Stimulated activated CD8-positive, alpha-beta memory T cell treated with anti-CD3 and anti-CD28 coated beads, Interleukin-4, amount 100 ng/mL, for 4 hours (primary cell): Measurements from ENCODE around the gene CRMP1.
"Not testable (repeated sequence)": the region's sequence is repeated elsewhere in the genome, so short reads cannot be mapped to it uniquely, and the experiment has no call there.

ENCODE experiments used
- DNase-seq, 2 donors: peaks; one replicate each; pipeline ENCODE4 v3.0.0-alpha.2; 2020; ENCODE audit warnings: low read depth in 2 of 2, low spot score in 1 of 2

Gene CRMP1

GRCh38 chr4:5858020-5858769 is 34.7 kb downstream of the CRMP1 start:
- DNase-seq, result no peak

GRCh38 chr4:5857199-5857598 is 35.7 kb downstream of the CRMP1 start:
- no peak for DNase-seq

GRCh38 chr4:5856362-5856761 is 36.5 kb downstream of the CRMP1 start:
- DNase-seq, result not testable (repeated sequence)

GRCh38 chr4:5854929-5855328 is 38.0 kb downstream of the CRMP1 start:
- no peak for DNase-seq

- no peak for DNase-seq
These were observed 40.2 kb downstream of the CRMP1 start for GRCh38 chr4:5852523-5853202.

GRCh38 chr4:5851637-5852301 is 41.1 kb downstream of the CRMP1 start:
- no peak for DNase-seq

GRCh38 chr4:5845035-5845905 is 47.6 kb downstream of the CRMP1 start:
- DNase-seq, result no peak

GRCh38 chr4:5843573-5844530 is 49.0 kb downstream of the CRMP1 start:
- no peak for DNase-seq

GRCh38 chr4:5842456-5842855 is 50.4 kb downstream of the CRMP1 start:
- no peak for DNase-seq

- DNase-seq, result no peak
These were observed 52.9 kb downstream of the CRMP1 start for GRCh38 chr4:5839751-5840674.

- no peak for DNase-seq
These were observed 53.6 kb downstream of the CRMP1 start for GRCh38 chr4:5839332-5839731.

- DNase-seq, result not testable (repeated sequence)
These were observed 55.4 kb downstream of the CRMP1 start for GRCh38 chr4:5837483-5837882.

GRCh38 chr4:5836943-5837342 is 55.9 kb downstream of the CRMP1 start:
- no peak for DNase-seq

GRCh38 chr4:5828005-5828391 is 64.9 kb downstream of the CRMP1 start:
- no peak for DNase-seq

- no peak for DNase-seq
These were observed 65.5 kb downstream of the CRMP1 start for GRCh38 chr4:5827108-5828004.

GRCh38 chr4:5826437-5827107 is 66.3 kb downstream of the CRMP1 start:
- DNase-seq, result no peak

GRCh38 chr4:5825321-5826041 is 67.4 kb downstream of the CRMP1 start:
- no peak for DNase-seq
